Right ventricle myocardium superior (tissue), 1 donor: ENCODE measurements around the gene BRIP1. TPM values are rescaled to one million over a fixed set of nuclear protein-coding genes. Genes with fewer than 3 reads are reported as not detected.
"Not testable (repeated sequence)": the region's sequence is repeated elsewhere in the genome, so short reads cannot be mapped to it uniquely, and the experiment has no call there.

Experiments
- ATAC-seq: fragments of 200-7000 bp; cut with Tn5 transposase; one replicate; pipeline ENCODE4 v1.9.1; 2020; ENCODE audit warnings: mild to moderate bottlenecking; ENCODE audit not compliant: poor library complexity
- DNase-seq: peaks from one replicate; pipeline ENCODE4 v3.0.0-alpha.2; 2020
- intact Hi-C: fragments of 100-400 bp; cut with DNase I; formaldehyde crosslinking; loops from one replicate; pipeline ENCODE4 v1.11.2; 2022
- total RNA-seq: library from RNA; stranded (reverse); fragmentation: NEBNext Ultra II Directional; extraction: Animal tissue kit (Norgen Biotek cat#: 25700); gene quantifications from one replicate; pipeline ENCODE4 v1.2.1, GENCODE V29; 2021
- donor health status: DM: no; HTN: yes; CAD: no; lungs with severe emphysema.

BRIP1 gene
- total RNA-seq, 1 donor from 2014 or later: 0.22 TPM

GRCh38 chr17:61749823-61750404, 113.4 kb downstream of the BRIP1 start:
- ATAC-seq (no peak), DNase-seq (no peak)
- intact Hi-C loops: no loop called here

DNA sequence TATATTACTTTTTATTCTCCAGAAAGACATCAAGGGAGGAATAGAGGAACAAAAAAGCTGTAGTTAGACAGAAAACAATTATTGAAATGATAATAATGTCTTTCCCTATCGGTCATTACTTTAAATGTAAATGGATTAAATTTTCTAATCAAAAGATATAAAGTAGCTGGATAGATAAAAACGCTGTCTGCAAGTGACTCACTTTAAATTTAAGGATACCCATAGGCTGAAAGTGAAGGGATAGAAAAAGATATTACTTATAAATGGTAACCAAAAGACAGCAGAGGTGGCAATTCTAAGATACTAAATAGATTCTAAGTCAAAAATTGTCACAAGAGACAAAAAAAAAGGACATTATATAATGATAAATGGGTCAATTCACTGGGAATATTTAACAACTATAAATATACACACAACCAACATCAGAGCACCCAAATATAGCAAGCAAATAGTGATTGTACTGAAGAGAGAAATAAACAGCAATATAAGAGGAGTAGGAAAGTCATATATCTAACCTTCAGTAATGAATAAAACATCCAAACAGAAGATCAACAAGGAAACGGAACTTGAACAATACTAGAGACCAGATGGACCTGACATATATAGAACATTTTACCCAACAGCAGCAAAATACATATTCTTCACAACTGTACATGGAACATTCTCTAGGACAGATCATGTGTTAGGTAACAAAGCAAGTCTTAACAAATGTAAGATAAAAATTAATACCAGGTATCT, 116.9 kb downstream of the BRIP1 start:
- ATAC-seq (no peak), DNase-seq (no peak)
- intact Hi-C loops: no loop called here

GRCh38 chr17:61744804-61745203, 118.5 kb downstream of the BRIP1 start:
- DNase-seq: no peak
- no peak for ATAC-seq
- intact Hi-C loops: no loop called here

- no peak for DNase-seq
- intact Hi-C loops: no loop called here
- ATAC-seq: no peak
These were observed 119.1 kb downstream of the BRIP1 start for GRCh38 chr17:61744252-61744651.

DNA sequence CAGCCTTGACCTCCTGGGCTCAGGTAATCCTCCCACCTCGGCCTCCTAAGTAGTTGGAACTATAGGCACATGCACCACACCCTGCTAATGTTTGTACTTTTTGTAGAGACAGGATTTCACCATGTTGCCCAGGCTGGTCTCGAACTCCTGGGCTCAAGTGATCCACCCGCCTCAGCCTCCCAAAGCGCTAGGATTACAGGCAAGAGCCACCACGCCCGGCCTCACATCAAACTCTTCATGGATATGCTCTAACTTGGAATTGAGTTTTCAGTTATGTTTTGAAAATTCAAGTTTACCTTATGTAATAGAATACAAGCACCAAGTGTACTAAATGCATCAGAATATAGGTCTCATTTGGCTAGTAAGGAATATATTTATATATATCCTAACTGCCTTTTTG, 119.6 kb downstream of the BRIP1 start:
- DNase-seq (no peak), ATAC-seq (no peak)
- intact Hi-C loops: no loop called here

GRCh38 chr17:61739002-61739401, 124.3 kb downstream of the BRIP1 start:
- DNase-seq (no peak), ATAC-seq (no peak)
- intact Hi-C loops: no loop called here

DNA sequence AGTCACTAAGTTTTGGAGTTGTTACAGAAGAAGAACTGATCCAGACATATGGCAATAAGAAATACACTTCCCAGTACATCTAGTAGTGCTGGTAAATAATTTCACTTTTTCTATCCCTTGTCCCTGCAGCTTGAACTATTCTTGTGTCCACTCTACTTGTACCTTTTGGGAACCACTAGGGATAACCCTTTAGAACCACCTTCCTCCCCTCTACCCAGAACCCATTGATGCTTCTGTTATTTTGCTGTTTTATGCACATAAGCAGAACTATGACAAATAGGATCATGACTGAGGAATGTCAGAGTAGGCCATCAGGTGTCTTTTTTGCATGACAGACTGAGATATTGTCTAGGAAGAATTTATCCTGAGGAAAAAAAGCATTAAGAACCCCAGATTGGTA, 125.1 kb downstream of the BRIP1 start:
- no peak for ATAC-seq
- DNase-seq: no peak
- intact Hi-C loops: no loop called here

- DNase-seq (no peak), ATAC-seq (no peak)
- intact Hi-C loops: no loop called here
These were observed 125.5 kb downstream of the BRIP1 start for GRCh38 chr17:61737820-61738219.

DNA sequence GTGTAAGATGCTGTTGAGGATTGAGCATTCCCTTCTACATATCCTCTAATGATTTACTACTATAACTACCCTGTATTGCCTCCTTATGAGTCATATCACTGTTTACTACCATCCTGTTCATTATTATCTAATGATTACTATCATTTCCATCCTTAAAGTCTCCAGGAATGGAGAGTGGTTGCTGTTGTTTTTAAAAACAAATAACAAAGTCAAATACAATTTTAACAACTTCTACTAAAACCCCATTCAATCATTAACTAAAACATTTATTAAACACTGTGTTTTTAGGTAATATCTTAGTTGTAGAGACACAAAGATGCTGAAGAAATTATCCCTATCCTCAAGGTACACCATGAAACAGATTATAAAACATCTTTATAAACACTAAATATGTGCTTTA, 126.9 kb downstream of the BRIP1 start:
- intact Hi-C loops: no loop called here
- DNase-seq (no peak), ATAC-seq (no peak)

GRCh38 chr17:61735807-61736206, 127.5 kb downstream of the BRIP1 start:
- intact Hi-C loops: no loop called here

GRCh38 chr17:61734466-61734865, 128.9 kb downstream of the BRIP1 start:
- DNase-seq (no peak), ATAC-seq (no peak)
- intact Hi-C loops: no loop called here

More at GRCh38 chr17:61735807-61736206, 127.5 kb downstream of the BRIP1 start:
- no peak for ATAC-seq
- no peak for DNase-seq

GRCh38 chr17:61734012-61734411, 129.3 kb downstream of the BRIP1 start:
- DNase-seq: no peak
- ATAC-seq: no peak
- intact Hi-C loops: no loop called here

DNA sequence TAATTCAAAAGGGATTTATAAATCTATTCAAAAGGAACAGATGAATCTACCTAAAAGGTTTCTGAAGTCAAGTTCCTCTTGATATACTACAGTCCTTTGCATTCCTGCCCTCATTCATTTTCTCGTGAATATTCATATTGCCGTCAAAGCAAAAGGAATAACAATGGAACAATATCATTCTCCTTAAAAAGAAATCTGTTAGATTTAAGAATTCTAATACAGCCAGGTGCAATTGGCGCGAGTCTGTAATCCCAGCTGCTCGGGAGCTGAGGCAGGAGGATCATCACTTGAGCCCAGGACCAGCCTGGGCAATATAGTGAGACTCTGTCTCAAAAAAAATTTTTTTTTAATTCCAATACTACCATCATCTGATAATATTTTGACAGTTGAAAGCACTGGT, 130.3 kb downstream of the BRIP1 start:
- ATAC-seq (no peak), DNase-seq (no peak)
- intact Hi-C loops: no loop called here

- no peak for DNase-seq
- intact Hi-C loops: no loop called here
- no peak for ATAC-seq
These were observed 131.2 kb downstream of the BRIP1 start for GRCh38 chr17:61732169-61732568.

GRCh38 chr17:61731330-61731729, 132.0 kb downstream of the BRIP1 start:
- ATAC-seq: no peak
- intact Hi-C loops: no loop called here
- no peak for DNase-seq

- ATAC-seq (no peak), DNase-seq (no peak)
- intact Hi-C loops: no loop called here
These were observed 133.5 kb downstream of the BRIP1 start for GRCh38 chr17:61729690-61730268.

DNA sequence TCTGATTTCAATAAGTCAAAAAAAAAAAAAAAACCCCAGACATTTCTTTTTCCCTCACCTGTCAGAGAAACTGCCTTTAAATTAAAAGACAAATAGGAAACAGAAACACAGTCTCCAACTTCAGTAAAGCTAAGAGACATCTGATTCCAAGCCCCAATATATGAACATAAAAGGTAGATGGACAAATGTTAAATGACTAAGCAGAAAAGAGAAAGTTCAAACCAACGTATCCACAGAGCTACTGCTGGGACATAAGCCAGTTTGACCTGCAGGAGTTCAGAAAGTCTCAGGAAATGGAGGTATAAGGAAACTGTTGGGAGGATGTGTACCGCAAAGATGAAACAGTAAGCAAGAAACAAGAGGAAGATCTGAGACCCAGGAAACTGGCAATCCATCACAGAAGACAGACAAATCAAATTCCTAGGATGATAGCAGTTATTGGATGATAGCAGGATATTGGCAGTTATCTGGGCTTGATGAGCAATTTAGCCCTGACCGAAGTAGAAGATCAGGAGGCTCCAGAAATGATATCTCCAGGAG, 135.0 kb downstream of the BRIP1 start:
- DNase-seq: no peak
- ATAC-seq: no peak
- intact Hi-C loops: no loop called here

GRCh38 chr17:61727798-61728197, 135.5 kb downstream of the BRIP1 start:
- ATAC-seq, intact Hi-C loops, DNase-seq: not testable (repeated sequence)

GRCh38 chr17:61726977-61727376, 136.4 kb downstream of the BRIP1 start:
- no peak for ATAC-seq
- DNase-seq: no peak
- intact Hi-C loops: no loop called here

- no peak for DNase-seq
- no peak for ATAC-seq
- intact Hi-C loops: no loop called here
These were observed 138.6 kb downstream of the BRIP1 start for GRCh38 chr17:61724777-61725176.
